Measurements from ENCODE around the gene ZNF573.

ZNF573 gene

DNA sequence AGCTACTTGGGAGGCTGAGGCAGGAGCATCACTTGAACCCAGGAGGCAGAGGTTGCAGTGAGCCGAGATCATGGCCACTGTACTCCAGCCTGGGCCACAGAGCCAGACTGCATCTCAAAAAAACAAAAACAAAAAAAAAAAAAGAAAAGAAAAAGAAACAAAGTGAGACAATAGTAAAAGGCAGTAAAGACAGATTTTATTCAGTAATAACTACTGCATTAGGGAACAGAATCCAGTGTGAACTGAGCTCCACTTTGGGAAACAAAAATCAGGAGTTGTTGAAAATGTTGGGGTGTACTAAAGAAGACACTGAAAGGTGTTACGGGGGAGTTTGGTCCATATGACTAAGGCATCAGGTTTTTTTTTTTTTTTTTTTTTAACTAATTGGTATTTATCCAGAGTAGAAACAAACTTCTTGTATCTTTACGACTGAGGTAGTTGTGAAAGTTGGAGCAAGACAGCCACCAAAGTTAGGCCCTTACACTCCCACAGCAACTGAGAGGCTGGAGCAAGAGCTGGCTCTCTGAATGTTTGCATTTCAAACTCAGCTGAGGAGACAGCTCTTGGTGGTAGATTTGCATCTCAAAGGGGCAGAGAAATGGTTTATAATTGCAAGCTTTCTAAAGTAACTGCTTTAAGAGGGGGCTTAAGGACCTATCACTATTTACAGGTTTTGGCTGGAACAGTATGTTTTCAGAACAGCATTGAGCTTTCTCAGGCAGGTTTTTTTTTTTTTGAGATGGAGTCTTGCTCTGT lies 84.1 kb downstream of the ZNF573 start:
- FAIRE-seq (no peak), DNase-seq (ENCODE audit: low spot score) (no peak)

DNA sequence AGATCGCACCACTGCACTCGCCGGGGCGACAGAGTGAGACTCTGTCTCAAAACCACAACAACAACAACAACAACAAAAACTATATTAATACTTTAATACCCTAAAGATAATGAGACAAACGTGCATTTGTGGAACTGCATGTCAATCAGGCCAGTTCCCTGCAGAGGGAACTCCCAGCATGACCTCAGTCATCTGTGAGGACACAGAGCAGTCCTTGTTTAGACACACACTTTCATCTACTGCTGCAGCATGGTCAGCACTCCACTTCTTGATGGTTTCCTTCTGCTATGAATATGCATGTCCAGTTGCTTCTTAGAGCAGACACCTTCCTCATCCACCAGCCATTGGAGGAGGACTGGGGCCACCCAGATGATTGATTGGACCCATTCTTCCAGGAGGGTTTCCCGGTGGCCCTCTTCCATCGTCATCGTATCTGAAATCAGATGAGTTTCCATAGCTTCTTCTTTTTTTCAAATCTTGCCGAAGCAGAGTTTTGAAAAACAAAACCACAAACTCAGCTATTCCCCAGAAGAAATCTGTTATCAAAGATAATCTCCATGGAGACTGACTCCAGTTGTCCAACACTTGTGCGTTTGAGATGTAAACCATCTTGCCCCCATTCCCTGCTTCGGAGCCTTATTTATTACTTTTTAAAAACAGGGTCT lies 86.3 kb downstream of the ZNF573 start:
- no peak for FAIRE-seq
- DNase-seq (ENCODE audit: low spot score), result no peak

DNA sequence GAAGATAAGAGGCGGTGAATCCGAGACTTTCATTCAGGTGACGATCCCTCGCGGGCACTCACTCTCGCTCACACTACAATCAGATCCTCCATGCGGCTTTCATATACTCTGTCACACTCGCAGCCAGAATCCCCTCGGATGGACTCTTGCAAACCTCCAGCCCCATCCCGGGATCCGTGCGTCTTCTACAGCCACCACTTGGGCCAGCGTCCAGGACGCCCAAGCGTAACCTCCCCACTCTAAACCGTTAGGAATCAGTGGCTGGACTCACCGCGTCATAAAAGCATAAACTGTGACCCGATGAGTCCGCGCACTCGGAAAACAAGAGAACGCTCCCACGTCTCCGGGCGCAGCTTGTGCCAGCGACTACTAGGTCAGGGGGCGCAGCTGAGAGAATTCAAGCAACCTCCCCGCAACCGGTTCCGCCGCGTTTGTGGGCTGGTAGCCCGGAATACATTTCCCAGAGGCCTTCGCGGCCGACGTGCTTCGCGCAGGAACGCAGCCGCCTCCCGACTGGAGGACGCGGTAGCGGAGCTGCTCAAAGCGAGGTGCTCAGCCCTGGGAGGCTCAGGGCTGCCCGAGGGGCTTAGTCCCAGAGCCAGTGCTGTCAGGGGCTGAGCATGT lies 87.4 kb downstream of the ZNF573 start:
- DNase-seq (ENCODE audit: low spot score) (no peak), FAIRE-seq (no peak)

Data from urothelium cell line (cell line).